IPS-NIHi11 (cell line): Measurements from ENCODE around the gene SYK.

Experiments
- DNase-seq: peaks from one replicate; pipeline ENCODE4 v3.0.0; 2012; ENCODE audit warnings: mixed read lengths, low spot score

SYK gene

DNA sequence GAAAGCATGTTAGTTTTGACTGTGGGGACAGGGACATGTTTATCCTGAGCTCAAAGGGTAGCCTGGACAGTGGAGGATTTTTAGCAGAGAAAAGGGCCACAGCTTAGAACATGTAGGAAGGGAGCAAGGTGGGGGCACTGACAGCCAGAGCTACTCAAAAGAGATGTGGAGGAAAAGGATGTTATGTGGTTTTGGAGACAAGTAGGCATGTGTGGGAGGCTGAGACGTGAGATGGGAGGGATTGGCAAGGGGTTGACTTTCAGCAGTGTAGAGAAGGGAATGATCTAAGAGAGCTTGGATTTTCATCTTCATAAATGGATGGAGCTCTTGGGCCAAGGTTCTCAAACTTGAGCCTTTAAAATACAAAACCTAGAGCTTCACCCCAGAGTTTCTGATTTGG, 24.0 kb downstream of the SYK start:
- DNase-seq = no peak

DNA sequence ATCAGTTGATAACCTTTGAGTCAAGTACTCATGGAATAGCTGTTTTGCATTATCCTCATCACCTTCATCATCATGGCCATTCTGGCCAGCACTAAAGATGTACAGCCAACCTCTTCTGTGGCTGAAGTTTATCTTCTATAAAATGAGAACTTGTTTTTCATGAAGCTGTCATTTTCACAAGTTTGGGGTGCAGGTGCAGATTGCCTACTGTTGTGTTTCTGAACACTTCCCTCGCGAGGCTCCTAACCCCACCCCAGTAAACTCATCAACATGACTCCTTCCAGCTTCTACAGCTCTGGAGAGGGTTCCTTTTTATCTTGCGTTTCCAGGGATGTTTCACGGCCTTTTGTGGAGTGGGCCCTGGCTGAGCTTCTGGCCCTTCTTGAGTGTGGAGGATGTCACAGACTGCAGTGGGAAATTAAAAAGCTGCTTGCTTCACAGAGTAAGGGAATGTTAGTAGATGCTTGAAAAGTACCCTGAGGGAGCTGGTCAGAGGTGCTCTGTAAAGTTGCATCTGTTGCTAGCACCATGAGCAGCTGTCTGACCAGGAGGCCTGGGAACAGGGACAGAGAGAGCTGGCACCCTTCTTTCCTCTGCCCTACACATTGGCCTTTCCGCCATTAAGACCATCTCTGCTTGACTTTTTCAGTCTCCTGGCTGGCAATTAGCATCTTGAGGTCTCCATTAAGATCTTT, 24.9 kb downstream of the SYK start:
- no peak for DNase-seq

DNA sequence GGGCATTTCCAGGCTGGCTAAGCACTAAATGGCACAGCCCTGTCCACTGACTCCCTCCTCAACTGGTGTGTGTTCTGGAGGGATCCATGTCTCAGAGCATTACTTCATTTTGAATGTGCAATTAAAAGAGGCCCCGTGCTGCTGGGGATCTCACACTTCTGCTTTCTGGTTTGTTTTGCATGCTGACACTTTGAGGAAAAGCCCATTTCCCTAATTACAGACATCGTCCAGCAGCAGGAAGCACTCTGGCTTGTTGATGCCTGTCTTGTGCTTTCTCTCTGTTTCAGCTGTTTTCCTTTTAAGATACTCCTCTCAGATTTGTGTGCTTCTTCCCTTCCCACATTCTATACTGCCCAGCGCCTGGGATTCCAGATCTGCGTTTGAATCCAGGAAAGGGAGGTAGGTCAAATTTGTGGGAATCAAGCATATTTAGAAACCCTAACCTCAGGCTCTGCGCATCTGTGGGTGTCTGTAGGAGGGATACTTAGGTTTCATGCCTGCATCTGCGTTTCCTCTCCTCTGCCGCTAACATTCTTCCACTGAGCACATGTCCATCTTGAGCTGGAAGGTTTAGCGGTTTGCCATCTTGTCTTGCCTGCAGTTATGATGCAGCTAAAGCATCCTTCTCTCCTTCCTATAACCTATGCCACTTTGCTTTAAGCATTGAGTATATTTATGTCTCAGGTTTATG, 25.7 kb downstream of the SYK start:
- no peak for DNase-seq

DNA sequence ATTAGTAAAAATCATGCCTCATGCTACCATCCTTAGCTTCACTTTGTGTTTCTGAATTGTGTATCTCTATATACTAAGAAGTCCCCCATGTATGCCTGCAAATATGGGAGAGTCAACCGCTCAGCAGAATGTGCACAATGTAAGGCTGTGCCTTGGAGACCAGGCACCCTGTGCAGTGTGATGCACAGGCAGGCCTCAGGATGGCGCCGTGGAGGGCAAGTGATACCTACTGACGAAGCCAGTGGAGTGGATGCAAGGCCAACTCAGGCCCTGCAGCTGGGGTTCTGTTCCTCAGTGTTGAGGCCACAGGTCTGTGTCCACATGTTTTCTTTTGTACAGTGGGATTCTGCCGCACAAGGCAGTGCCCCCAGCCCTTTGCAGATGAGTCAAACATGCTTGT, 28.4 kb downstream of the SYK start:
- no peak for DNase-seq

DNA sequence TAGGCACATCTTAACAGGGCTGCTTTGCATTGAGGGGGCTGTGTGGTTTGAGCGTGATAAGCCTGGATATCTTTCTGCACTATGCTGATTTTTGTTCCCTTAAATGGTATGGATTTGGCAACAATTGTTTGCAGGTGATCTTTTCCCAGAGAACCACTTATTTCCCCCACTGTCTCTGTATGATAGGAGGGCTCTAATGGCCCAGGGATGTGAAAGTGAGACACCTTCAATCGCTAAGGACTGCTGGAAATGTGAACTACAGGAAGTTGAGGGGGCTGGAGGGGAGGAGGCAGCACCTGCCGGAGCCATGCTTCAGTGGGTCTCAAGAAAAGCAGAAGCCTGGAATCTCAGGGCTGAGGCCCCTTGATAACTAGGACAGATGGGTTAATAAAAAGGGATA, 29.4 kb downstream of the SYK start:
- no peak for DNase-seq

DNA sequence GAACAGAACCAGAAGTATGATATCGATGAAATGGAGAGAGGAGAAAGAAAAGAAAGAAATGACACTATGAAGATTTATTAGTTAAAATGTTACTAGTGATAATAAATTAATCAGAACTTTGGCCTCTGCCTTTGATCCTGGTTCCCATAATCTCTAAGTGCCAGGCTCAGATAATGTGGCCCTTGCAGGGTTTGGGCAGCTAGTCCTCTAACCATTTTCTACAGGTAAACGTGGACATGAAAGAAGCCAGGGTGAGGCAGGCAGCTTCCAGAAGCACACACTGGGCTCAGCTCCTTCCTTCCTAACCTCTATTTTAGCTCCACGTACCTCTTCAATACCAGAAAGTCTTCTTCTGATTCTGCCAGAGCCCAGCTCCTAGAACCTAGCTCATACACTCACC, 30.6 kb downstream of the SYK start:
- DNase-seq = no peak

DNA sequence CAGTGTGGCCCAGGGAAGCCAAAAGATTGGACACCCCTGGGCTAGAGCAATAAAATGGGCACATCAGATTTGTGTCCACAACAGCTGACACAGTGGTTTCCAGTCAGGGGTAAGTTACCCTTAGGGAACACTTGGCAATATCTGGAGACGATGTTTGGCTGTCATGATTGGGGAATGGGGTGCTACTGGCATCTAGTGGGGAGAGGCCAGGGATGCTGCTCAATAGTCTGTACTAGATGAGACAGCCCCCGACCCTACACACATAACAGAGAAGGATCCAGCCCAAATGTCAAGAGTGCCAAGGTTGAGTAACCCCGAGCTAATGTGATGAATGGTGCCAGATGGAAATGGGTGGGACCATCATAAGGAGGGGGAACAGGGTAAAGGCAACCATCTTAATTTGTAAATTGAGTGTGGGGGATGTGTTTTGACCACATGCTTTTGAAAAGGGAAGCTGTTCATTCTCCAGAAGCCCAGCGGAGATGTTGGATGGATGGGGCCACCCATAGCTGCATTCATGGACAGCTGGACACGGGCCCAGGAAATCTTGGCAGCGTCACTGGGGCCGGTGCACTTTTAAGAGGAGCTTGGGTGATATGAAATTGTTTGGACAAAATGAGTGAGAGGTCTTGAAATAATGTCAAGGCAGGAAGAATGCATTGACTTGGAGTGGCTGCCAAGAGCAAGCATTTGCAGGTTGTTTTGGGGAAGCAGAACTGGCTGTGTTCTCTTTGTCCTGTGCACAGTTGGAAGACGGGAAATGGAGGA, 33.4 kb downstream of the SYK start:
- DNase-seq = no peak

DNA sequence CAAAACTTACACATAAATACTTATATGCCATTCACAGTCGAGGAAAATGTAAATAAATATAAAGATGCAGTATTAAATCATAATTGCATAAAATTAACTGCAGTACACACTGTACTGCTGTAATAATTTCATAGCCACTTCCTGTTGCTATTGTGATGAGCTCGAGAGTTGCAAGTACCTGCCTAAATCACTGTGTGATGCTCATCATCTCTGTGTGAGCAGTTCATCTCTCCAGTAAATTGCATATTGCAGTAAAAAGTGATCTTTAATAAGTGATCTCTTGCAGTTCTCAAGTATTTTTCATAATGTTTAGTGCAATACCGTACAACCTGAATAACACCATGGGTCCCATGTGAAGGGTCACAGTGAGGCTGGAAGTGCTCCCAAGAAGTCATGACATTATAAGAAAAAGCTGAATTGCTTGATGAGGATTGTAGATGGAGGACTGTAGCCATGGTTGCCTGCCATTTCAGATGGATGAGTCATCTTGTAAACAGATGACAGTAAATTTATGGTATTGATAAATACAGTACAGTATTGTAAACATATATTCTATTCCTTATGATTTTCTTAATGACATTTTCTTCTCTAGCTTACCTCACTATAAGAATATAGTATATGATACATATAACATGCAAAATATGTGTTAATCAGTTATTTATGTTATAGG, 34.9 kb downstream of the SYK start:
- DNase-seq = no peak

DNA sequence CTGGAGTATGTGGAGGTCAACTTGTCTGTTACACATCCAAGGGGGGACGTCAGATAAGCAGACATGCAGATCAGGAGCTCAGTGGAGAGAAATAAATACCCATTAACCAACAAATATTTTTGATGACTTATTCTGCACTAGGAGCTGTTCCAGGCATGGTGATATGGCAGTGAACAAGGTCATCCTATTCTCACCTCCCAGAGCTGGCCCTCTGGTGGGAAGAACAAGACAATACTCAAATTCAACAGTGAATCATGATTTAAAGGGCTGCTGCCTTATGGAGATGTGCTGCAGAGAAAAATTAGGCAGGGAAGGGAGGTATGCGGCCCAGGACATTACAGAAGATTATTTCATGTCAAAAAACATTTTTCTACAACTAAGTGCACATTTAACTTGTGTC, 36.5 kb downstream of the SYK start:
- no peak for DNase-seq

DNA sequence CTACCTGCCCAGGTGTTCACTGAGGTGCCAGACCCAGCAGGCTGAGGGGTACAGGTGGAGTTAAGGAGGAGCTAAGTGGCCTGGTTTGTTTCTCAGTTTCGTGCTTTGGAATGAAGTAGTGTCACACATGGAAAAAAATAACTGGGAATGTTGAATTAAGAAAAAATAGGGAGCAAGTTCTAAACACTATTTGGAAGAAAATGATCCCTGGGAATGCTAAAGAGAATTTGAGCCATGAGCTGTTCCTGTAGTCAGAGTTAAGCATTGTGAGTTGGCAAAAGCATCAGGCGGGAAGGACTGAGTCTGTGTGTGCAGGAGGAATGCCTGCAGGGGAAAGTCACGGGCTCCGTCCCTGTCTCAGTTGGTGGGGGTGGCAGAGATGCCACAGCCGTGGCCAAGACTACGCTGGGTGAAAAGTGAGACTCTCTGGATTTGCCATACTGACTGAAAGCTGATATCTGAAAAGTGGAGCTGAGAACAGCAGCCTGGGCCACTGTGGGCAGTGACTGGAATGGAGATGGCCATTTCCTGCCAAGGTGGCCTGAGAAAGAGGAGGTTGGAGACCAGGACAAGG, 37.0 kb downstream of the SYK start:
- DNase-seq = no peak

DNA sequence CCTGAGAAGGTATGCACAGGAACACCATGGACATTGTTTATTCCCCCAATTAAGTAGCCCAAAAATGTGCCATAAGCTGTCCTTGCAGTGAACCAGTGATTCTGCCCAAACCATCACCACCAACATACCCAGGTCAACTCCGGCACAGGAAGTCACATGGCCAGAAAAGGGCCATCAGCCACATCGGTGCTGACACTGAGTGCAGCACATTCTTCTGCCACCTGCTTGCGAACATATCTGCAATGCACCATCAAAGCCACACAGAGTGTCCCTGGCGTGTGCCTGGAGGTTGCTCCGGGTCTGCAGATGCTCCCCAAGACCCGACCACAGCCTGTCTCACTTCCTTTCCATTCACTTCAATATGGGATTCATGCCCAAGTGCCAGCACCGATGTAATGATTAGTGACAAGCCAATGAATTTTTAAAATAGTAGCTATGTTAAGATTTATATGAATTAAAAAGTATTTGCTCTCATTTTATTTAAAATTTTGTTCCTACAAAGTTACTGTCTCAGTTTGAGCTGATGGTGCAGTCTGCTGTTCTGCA, 37.6 kb downstream of the SYK start:
- DNase-seq = no peak

DNA sequence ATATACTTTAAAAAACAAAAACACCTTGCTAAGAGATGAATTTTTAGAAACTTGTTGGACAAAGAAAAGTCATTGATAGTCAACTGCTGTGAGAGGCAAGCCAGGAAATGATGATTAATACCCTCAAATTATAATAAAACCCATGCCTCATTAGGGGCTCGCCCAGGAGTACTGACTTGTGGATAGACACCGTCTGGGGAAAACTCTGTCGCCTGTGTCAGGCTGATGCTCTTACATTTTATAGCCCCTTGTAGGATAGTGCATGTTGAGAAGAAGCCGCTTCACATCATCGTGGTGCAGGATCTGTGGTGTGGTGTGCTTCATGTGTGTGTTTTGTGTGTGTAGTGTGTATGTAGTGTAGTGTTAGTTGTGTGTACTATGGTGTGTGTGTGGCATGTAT, 39.1 kb downstream of the SYK start:
- DNase-seq = no peak

DNA sequence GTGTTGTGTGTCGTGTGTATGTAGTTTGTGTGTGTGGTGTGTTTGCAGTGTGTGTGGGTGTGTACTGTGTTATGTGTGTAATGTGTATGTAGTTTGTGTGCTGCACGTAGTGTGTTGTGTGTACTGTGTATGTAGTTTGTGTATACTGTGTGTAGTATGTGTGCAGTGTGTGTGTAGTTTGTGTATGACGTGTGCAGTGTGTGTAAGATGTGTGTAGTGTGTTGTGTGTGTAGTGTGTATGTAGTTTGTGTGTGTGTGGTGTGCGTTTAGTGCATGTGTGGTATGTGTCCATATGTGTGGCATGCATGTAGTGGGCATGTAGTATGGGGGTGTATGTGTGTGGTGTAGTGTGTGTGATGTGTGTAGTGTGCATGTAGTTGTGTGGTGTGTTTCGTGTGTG, 39.6 kb downstream of the SYK start:
- no peak for DNase-seq

DNA sequence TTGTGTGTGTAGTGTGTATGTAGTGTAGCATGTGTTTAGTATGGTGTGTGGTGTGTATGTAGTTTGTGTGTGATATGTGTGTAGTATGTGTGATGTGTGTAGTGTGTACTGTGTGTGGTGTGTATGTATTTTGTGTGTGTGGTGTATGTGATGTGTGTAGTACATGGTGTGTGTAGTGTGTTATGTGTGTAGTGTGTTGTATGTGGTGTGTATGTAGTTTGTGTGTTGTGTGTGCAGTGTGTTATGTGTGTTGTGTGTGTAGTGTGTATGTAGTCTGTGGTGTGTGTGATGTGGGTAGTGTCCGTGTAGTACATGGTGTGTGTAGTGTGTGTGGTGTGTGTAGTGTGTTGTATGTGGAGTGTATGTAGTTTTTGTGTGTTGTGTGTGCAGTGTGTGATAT, 40.0 kb downstream of the SYK start:
- DNase-seq = no peak

DNA sequence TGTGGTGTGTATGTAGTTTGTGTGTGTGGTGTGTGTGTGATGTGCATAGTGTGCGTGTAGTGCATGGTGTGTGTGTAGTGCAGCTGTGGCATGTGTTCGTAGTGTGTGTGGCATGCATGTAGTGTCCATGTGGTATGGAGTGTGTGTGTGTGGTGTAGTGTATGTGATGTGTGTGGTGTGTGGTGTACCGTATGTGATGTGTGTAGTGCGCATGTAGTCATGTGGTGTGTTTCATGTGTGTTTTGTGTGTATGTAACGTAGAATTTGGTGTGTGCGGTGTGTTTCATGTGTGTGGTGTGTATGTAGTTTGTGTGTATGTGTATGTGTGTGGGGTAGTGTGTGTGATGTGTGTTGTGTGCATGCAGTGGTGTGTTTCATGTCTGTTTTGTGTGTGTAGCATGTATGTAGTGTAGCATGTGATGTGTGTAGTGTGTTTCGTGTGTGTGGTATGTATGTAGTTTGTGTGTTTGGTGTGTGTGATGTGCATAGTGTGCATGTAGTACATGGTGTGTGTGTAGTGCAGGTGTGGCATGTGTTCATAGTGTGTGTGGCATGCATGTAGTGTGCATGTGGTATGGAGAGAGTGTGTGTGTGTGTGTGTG, 40.7 kb downstream of the SYK start:
- DNase-seq = no peak

DNA sequence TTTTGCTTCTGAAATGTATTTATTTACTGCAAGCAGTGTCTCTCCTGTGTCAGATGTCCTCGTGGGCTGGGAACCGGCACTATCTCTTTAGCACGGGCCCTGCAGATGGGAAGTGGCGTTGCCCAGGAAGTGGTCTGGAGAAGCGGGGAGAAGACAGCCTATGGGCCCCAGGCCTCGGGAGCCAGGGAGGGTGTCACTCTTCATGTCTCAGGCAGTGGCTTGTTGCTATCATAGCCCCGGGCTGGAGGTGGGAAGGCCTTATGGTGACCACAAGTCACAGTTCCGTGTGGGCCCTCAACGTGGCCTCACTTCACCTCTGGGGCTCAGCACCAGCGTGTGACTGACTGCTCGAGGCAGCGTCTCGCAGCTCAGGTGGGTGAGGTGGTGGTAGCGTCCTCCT, 41.4 kb downstream of the SYK start:
- no peak for DNase-seq

DNA sequence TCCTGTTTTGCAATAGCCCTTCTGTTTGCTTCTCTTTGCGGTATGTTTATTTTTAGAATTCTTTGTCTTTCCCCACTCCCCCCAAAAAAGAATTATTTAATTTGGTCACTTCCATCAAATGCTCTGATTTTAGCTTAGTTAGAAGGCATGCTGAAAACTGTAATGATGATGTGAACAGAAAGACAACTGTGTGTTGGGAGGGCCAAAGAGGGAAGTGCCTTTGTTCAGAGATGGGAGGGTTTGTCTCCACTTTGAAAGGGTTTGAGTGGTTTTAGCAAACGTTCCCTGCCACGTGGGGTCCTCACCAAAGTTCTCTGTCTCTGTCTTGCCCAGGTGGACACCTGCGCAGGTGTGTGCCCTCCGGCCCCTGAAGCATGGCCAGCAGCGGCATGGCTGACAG, 41.9 kb downstream of the SYK start:
- DNase-seq = no peak

DNA sequence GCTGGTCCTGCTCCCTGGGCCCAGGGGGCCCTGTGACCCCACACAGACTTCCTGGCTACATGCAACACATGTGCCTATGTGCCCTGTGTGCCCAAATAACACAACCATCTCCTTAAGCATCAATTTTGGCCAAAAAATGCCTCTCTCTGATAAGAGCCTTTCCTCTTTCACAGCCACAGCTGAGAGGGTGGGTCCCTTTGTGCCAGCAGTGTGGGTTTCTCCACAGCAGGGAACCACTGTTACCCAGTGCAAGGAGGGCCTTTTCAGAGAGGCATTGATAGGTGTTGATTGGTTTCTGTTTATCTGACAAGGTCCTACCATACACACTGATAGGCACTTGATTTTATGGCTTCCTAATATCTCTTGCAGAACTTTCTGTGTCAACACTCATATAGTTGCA, 42.7 kb downstream of the SYK start:
- DNase-seq = no peak

DNA sequence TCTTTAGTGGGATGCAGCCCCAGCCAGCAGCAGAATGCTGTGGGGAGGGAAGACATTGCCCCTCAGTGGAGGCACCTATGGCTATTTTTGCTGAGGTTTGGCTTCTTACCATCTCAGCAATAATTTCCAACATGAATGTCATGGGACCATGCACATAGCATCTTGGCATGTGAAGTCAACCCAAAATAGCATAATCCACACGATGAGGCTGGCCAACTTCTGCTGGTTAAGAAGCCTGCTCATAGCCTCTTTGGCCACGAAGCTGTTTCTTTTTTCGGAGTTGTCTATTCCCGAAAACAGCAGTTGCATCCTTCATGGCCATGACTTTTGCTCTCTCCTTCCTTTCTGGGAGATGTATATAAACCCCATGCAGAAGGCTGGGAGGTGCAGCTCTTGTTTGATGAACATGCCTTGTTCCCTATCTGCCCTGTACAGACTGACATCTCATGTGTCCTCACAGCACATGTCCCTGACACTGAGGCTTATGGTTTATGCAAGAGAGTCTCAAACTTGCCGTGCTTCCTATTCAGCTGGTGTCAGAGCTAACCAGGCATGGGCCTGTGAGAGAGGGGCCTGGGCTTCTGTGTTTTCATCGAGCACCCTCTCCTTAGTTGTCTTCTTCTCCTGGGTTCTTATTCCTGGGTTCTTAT, 45.3 kb downstream of the SYK start:
- DNase-seq = no peak

DNA sequence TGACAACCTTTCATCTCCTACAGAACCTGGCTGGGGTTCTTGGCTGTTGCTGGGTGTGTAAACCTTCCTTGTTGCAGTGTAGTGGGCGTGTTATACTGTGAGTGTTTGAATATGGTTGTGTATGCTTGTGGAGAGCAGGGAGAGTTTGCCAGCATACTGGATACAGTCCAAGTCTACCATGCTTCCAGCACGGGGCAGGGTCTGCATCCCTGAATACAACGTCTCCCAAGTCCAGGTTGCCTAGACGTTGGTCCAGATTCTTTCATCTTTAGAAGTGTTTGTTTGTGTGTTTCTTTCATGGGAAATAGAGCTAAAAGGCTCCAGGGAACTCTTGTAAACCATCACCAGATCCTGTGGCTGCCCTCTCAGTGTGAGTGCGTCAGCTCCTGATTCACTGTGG, 46.4 kb downstream of the SYK start:
- no peak for DNase-seq

DNA sequence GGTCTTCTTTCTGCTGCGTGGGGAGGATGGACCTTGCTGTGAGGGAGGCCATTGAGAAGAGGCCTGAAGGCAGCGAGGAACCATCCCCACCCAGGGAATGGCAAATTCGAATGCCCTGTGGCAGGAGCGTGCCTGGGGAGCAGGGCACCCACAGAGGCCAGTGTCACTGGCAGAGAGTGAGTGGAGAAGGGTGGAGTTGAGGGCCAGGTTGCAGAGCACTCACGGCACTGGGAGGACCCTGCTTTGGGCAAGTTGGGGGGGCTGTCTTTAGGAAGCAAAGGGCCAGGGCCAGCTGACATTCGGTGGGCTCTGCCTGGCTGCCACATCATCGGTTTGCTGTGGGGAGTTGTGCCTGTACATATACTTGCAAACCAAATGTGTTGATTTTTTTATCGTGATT, 47.2 kb downstream of the SYK start:
- no peak for DNase-seq
